Measurements from ENCODE around the gene CFAP46.

The CFAP46 gene

DNA sequence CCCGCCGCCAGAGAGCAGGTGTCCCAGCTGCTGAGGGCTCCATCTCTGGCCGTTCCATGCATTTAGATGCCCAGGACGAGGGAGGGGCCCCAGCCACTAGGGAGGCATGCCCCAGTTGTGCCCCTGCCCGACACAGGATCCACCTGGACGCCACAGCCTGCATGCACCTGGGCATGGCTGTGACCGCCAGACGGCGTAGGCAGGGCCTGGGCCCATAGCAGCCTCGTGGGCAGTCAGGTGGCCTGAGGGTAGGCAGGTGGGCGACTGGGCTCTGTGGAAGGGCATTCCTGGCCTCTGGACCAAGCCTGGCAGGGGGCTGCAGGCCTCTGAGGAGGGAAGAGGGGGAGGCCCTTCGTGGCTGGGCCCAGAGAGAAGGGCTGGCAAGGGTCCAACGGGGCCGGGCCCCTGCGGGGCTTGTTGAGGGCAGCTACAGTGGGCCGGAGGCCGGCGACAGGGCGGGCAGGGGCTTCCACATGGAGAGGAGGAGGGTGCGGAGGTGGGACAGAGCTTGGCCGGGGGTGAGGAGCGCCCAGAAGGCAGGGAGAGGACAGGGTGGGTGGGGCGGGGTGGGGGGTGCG lies 80.4 kb downstream of the CFAP46 start:
- no peak for DNase-seq (ENCODE audit: low spot score)

GRCh38 chr10:132861116-132861691 lies 81.2 kb downstream of the CFAP46 start:
- no peak for DNase-seq (ENCODE audit: low spot score)

- DNase-seq (ENCODE audit: low spot score): no peak
These were observed 81.8 kb downstream of the CFAP46 start for GRCh38 chr10:132860532-132860931.

DNA sequence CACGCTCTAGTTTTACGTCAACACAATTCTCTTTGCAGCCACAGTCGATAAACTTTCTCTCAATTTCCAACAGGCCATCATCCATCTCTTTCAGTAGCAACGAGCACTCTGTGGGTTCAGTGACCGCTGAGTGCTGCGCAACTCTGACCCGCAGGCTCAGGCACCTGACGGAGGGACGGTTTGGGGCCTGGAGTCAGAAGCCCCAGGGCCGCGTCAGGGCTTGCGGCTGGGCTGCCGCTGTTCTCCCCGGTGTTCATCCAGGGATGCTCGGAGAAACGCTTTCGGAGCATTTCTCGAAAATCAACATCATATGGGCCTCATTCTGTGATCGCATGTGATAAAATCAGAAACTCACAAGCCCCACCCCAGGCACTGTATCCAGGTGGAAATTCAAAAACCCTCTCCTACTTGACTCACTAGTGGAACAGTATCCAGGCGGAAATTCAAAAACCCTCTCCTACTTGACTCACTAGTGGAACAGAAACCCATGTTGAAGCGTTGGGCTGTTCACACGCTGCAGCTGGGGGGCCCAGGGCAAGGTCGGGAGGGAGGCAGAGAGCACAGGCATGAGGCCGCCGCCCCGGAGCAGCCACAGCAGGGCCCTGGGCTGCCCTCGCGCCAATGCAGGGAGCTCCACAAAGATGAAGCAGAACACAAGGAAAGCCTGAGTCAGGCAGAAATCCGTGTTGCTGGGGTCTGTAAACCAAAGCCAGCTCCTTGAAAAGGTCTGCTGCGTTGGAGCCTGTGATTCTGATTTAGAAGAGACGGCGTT lies 83.1 kb downstream of the CFAP46 start:
- DNase-seq (ENCODE audit: low spot score): no peak

DNA sequence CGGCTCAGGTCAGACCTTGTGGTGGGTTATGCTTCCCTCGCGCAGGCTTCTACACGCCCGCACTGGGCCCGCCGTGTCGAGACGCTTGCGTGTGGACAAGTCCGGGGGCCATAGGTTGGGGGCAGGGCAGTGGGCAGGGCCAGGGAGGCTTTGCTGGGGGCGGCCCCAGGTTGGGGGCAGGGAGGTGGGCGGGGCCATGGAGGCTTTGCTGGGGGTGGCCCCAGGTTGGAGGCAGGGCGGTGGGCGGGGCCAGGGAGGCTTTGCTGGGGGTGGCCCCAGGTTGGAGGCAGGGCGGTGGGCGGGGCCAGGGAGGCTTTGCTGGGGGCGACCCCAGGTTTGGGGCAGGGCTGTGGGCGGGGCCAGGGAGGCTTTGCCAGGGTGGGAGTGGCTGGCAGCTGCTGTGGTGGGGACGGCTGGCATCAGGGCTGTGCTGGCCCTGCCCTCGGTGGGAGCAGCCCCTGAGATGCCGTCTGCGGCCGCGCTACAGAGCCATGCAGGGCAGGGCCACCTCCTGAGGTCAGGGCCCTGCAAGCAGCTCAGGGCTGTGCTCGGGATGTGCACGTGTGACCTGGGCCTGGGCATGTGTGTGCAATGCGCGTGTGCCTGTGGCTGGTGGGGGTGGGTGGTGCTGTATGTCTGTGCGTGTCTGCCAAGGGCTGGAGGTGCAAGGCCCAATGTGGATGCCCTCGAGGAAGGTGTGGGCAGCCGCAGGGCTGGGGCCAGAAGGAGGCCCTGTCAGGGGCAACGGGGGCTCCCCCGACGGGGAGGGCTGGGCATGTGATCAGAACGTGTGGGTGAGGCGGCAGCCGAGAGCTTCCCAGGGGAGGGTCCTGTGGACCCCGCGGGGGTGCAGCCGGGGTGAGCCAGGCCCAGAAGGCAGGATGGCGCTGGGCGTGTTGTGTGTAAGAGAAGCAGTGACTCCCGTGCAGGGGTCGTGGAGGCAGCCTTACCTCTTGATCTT lies 84.0 kb downstream of the CFAP46 start:
- no peak for DNase-seq (ENCODE audit: low spot score)

DNA sequence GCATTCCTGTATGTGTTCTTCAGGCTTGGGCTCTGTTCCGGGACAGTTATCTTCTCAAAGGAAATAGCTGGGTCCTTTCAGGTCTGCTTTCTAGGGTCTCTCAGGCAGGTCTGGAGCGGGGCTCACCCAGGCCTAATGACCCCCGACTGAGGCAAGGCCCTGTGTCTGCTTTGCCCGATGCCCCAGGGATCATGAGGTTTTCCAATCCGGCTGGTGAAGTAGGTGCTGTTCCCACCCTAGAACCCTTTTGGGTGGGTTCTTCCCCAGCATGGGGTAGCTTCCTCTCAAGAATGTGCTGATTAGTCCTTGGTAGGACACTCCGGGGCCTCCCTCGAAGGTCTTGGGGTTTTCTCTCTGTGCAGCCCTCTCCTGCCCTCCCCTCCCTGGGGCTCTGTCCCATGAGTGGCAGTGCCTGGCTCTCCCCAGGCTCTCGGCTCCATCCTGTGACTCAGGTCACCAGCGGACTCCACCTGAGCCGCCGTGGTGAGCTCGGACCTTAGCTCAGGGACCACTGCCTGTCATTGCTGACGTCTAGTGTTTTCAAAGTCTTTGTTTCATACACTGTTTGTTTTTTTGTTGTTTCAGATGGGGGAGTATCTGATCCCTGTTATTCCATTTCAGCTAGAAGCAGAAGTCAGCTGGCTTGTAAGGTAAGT lies 85.4 kb downstream of the CFAP46 start:
- no peak for DNase-seq (ENCODE audit: low spot score)

DNA sequence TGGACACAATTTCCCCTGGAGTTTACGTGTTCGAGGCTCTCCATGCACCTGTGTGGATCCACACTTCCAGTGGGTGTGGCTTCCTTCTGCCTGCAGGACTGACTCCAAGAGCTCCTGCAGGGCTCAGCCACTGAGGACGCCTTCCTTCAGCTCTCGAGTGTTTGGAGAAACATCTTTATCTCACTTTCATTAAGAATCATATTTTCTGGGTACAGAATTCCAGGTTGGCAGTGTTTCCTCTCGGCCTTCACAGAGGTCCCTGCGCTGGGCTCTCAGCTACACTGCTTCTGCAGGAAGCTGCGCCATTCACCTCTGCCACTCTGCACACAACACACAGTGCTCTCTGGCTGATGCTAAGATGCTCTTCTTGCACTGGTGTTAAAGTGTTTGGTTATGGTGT lies 86.5 kb downstream of the CFAP46 start:
- no peak for DNase-seq (ENCODE audit: low spot score)

GRCh38 chr10:132851451-132851850 lies 90.9 kb downstream of the CFAP46 start:
- DNase-seq (ENCODE audit: low spot score): no peak

DNA sequence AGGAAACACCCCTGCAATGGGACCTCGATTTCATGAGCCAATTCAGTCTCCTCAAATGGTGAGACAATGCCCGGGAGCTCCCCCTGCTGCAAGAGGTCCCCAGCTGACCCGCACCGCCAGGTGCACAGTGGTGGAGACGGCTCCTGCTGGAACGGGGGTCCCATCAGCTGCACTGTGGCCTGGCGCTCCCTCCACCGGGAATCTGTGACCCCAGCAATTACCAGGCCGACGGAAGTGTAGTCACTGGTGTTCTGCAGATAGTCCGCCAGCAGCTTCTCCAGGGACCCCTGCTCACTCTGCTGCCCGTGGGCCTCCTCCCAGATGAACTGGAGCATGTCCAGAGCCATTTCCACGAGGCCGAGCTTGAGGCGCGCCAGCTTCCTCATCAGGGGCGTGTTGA lies 91.5 kb downstream of the CFAP46 start:
- DNase-seq (ENCODE audit: low spot score): no peak

- no peak for DNase-seq (ENCODE audit: low spot score)
These were observed 92.1 kb downstream of the CFAP46 start for GRCh38 chr10:132850246-132850645.

- DNase-seq (ENCODE audit: low spot score): no peak
These were observed 92.8 kb downstream of the CFAP46 start for GRCh38 chr10:132849546-132850031.

- DNase-seq (ENCODE audit: low spot score): no peak
These were observed 93.3 kb downstream of the CFAP46 start for GRCh38 chr10:132848951-132849545.

DNA sequence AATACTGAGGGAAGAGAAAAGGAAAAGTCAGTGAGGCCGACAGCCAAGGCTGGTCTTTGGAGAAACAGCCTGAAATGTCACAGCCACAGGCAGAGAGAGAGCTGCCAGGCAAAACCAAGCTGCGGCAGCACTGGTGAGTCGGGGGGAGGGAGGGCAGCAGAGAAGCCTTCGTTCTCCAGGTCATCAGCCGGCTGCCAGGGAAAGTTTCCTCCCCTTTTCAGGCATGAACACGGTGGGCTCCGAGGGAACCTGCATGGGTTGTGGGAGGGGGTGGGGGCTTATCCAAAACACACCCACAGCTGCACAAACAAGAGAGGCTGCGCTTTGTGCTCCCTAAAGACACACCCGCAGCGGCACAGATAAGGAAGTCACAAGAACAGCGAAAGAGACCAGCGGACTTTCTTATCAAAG lies 94.1 kb downstream of the CFAP46 start:
- DNase-seq (ENCODE audit: low spot score): no peak

GRCh38 chr10:132847856-132848255 lies 94.5 kb downstream of the CFAP46 start:
- no peak for DNase-seq (ENCODE audit: low spot score)

- DNase-seq (ENCODE audit: low spot score): no peak
These were observed 95.0 kb downstream of the CFAP46 start for GRCh38 chr10:132847416-132847777.

DNA sequence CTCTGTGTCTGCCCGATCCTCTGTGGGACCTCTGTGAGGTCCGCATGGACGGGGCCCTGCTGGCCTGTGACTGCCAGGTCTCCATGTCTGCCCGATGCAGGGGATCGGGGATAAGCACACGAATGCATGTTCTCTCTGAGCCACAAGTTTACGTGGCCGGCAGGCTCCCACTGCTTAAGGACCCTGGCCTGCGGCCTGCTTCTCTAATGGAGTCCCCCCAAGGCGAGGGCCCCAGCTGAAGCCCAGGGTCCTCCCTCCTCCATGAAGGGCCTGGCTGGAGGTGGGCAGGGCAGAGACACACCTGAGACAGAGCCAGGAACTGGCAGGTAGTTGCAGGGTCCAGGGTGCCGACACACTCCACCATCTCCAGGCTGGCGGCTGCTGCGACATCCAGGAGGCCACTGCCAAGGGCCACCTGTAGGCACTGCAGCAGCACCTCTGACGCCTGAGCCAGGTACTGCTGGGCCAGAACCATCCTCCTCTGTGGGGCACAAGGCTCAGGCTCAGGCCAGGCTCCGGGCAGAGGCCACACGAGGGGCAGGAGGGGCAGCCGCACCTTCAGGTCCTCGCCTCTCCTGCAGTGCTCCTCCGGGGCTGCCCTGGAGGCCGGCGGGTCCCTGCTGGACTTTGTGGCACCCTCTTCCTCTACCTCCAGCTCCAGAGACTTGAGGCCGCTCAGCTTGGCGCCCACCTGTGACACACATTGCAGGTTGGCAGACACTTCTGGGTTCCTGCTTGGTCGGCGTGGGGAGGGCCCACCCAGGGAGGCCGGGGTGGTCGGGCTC lies 95.5 kb downstream of the CFAP46 start:
- DNase-seq (ENCODE audit: low spot score): no peak

DNA sequence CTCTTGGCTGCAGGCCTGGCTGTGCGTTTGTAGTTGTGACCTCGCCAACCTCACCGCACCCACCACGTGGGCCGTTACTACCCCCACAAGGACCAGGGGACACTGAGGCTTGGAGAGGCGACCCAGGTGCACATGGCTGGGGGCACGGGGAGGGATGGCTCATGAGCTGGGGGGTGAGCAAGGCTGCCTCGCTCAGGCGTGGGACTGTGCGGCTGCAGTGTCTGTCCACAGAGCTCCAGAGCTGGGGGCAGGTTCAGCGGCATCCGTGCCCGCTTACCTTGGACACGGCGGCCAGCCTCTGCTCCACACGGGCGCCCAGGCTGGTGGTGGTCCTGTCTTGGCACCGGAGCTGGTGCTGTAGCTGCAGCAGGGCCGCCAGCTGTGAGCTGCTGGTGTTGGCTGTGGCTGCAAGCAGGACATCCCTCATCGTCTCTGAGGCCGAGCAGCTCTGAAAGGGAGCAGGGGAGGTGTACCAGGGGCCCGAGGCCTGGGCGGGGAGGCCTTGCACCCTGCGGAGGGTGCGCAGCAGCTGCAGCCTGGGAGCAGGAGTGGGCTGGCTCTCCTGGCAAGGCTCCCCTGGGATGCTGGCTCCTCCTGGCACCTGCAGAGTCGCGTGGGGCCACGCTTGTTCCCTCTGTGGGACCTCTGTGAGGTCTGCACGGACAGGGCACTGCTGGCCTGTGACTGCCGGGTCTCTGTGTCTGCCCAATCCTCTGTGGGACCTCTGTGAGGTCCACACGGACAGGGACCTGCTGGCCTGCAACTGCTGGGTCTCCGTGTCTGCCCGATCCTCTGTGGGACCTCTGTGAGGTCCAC lies 96.4 kb downstream of the CFAP46 start:
- DNase-seq (ENCODE audit: low spot score): no peak

GRCh38 chr10:132845041-132845551 lies 97.3 kb downstream of the CFAP46 start:
- DNase-seq (ENCODE audit: low spot score): no peak

GRCh38 chr10:132844069-132844809 lies 98.1 kb downstream of the CFAP46 start:
- no peak for DNase-seq (ENCODE audit: low spot score)
